ENCODE measurements around the gene BCL7C. TPM values are rescaled to one million over a fixed set of nuclear protein-coding genes. Genes with fewer than 3 reads are reported as not detected.
A peak's percentile ranks its signal among the peaks of the same experiment; 100 is the strongest.

Gene BCL7C
- total RNA-seq, 1 donor from 2014 or later, result 37.6 TPM

DNA sequence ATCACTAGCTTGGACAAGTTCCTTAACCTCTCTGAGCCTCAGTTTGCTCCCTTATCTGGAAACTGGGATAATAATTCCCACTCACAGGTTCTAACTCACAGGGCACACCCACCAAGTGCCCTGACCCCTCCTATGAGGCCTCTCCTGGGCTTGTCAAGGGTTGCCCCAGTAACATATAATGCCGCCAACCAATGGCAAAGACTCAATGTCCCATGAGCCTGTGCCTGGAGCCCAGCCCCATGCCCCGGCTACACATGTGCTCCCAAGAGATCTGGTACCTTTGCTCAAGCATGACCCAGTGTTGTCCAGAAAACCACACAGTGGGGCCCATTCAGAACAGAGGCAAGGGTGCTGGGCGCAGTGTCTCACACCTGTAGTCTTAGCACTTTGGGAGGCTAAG, 21.0 kb upstream of the BCL7C start:
- Mint-ChIP-seq H3K9me3 (ENCODE audit: unreplicated experiment) (no peaks in the 10 kb centered on the region), H3K27me3 (ENCODE audit: unreplicated experiment) (no peaks in the 10 kb centered on the region), H3K27ac (ENCODE audit: unreplicated experiment) (no peak overlapping the region), H3K36me3 (ENCODE audit: unreplicated experiment) (no peaks in the 10 kb centered on the region), H3K4me3 (ENCODE audit: unreplicated experiment) (no peak overlapping the region), H3K4me1 (ENCODE audit: unreplicated experiment) (no peaks in the 10 kb centered on the region)
- no peak for DNase-seq (ENCODE audit: extremely low spot score, unreplicated experiment)
- TF ChIP-seq, protein P1, sequence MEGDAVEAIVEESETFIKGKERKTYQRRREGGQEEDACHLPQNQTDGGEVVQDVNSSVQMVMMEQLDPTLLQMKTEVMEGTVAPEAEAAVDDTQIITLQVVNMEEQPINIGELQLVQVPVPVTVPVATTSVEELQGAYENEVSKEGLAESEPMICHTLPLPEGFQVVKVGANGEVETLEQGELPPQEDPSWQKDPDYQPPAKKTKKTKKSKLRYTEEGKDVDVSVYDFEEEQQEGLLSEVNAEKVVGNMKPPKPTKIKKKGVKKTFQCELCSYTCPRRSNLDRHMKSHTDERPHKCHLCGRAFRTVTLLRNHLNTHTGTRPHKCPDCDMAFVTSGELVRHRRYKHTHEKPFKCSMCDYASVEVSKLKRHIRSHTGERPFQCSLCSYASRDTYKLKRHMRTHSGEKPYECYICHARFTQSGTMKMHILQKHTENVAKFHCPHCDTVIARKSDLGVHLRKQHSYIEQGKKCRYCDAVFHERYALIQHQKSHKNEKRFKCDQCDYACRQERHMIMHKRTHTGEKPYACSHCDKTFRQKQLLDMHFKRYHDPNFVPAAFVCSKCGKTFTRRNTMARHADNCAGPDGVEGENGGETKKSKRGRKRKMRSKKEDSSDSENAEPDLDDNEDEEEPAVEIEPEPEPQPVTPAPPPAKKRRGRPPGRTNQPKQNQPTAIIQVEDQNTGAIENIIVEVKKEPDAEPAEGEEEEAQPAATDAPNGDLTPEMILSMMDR (IDR thresholded peaks at IDR 0.05), result no peak

DNA sequence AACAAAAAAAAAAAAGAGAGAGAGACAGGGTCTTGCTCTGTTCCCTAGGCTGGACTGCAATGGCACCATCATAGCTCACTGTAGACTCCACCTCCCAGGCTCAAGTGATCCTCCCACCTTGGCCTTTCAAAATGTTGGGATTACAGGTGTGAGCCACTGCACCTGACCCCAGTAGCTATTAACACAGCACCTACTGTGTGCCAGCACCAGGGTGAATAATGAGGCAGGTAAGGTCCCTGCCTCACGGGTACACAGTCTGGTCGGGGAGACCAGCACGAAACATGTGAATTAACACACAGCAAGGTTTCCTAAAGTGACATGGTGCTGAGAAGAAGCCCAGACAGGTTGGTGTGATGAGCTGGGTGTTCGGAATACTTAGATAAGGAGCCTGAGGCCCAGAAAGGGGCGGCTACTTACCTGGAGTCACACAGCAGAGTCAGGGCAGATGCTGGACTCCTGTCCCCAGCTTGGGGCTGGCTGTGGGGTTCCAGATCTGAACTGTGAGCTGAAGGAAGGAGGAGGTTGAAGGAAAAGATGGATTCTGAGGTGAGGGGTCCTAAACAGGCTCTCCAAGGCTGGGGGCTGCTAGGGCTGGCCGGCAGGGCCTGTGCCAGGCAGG, 19.0 kb upstream of the BCL7C start:
- no peak for DNase-seq (ENCODE audit: extremely low spot score, unreplicated experiment)
- H3K4me3 Mint-ChIP-seq (ENCODE audit: unreplicated experiment), result no peak overlapping the region
- no peaks in the 10 kb centered on the region for H3K9me3 Mint-ChIP-seq (ENCODE audit: unreplicated experiment)
- no peaks in the 10 kb centered on the region for H3K27me3 Mint-ChIP-seq (ENCODE audit: unreplicated experiment)
- TF ChIP-seq, protein P1 (IDR thresholded peaks at IDR 0.05), result no peak
- no peaks in the 10 kb centered on the region for H3K36me3 Mint-ChIP-seq (ENCODE audit: unreplicated experiment)
- no peak overlapping the region for H3K27ac Mint-ChIP-seq (ENCODE audit: unreplicated experiment)
- no peaks in the 10 kb centered on the region for H3K4me1 Mint-ChIP-seq (ENCODE audit: unreplicated experiment)

DNA sequence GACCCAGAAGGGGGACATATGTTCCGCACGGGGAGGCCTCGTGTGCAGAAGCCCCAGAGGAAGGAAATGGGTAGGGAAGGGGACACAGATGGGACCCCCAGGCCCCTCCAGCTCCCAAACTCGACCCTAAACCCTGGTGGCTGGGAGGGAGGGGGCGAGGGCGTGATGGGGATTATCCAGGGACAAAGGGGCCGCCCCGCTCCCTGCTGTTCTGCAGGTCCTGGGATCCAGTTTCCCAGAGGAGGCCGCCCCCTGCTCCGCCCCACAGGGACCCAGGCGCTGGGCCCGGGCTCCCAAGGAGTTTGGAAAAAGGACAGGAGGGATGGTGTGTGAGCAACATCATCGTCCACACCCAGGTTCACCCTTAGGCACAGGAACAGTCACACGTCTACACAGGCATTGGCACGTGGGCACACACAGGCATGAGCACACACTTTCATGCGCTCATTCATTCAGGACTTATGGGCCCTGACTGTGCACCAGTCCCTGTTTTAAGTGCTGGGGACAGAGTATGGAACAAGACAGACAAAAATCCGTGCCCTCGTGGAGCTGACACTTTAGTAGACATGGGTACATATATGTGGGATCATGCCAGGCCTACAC, 16.7 kb upstream of the BCL7C start:
- Mint-ChIP-seq H3K9me3 (ENCODE audit: unreplicated experiment) (no peaks in the 10 kb centered on the region), H3K27me3 (ENCODE audit: unreplicated experiment) (no peaks in the 10 kb centered on the region), H3K4me1 (ENCODE audit: unreplicated experiment) (no peaks in the 10 kb centered on the region), H3K36me3 (ENCODE audit: unreplicated experiment) (no peaks in the 10 kb centered on the region), H3K27ac (ENCODE audit: unreplicated experiment) (no peak overlapping the region), H3K4me3 (ENCODE audit: unreplicated experiment) (no peak overlapping the region)
- no peak for DNase-seq (ENCODE audit: extremely low spot score, unreplicated experiment)
- TF ChIP-seq, protein P1 (IDR thresholded peaks at IDR 0.05), result no peak

DNA sequence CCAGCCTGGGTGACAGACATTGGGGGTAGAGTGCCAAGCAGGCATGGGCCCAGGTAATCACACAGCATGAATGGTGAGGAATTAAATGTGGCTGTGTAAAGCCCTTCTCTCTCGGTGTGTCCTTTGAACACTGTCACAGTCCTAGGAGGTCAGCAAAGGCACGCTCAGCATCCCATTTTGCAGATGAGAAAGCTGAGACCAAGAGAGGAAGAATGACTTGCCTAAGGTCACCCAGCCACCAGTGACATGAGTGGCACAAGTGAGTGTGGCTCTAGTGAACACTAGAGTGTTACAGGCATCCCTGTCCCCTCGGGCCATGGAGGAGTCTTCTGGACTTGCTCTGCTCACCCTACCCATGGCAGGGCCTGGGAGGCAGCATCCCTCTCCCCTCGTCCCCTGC, 13.2 kb upstream of the BCL7C start:
- Mint-ChIP-seq H3K27ac (ENCODE audit: unreplicated experiment) (no peak overlapping the region), H3K4me1 (ENCODE audit: unreplicated experiment) (peaks cover 9% of the 10 kb centered on the region), H3K36me3 (ENCODE audit: unreplicated experiment) (no peaks in the 10 kb centered on the region), H3K9me3 (ENCODE audit: unreplicated experiment) (no peaks in the 10 kb centered on the region), H3K27me3 (ENCODE audit: unreplicated experiment) (no peaks in the 10 kb centered on the region), H3K4me3 (ENCODE audit: unreplicated experiment) (no peak overlapping the region)
- TF ChIP-seq, protein P1 (IDR thresholded peaks at IDR 0.05), result no peak
- no peak for DNase-seq (ENCODE audit: extremely low spot score, unreplicated experiment)

DNA sequence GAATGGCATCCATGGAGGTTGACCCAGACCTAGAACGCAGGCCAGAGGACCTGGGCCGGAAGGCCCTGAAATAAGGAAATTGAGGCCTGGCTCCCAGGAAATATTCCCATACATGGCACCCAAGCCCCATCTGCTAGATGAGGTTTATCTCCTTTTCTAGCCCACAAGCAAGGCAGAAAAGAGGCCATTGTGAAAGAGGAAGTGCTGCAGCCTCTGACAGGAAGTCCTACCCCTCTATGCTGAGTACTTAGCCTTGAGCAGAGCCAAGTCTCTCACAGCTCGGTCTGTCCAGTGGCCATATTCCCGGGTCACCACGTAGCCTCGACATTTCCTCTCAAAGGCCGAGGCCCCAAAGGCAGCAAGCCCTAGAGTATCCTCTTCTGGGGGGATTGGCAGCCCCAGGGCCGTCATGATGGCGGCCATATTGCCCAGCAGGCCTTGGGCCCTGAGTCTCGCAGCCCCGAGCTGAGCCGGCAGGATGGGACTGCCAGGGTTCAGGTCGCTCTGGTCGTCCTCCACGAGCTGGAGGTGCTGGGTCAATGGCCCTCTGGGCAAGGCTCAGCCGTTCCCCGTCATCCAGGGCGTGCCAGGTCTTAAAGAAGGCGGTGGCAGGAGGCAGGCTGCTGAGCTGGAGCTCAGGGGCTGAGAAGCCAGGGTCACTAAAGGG, 10.4 kb upstream of the BCL7C start:
- Mint-ChIP-seq H3K4me1 (ENCODE audit: unreplicated experiment) (peaks cover 15% of the 10 kb centered on the region), H3K27me3 (ENCODE audit: unreplicated experiment) (no peaks in the 10 kb centered on the region), H3K4me3 (ENCODE audit: unreplicated experiment) (no peak overlapping the region), H3K27ac (ENCODE audit: unreplicated experiment) (peak overlapping the region; percentile 63), H3K36me3 (ENCODE audit: unreplicated experiment) (no peaks in the 10 kb centered on the region), H3K9me3 (ENCODE audit: unreplicated experiment) (no peaks in the 10 kb centered on the region)
- TF ChIP-seq, protein P1 (IDR thresholded peaks at IDR 0.05), result no peak
- no peak for DNase-seq (ENCODE audit: extremely low spot score, unreplicated experiment)

Measured in osteocyte (in vitro differentiated cells).